GM12891 (cell line): ENCODE measurements around the gene TRABD.

Experiments
- POLR2A ChIP-seq: IDR thresholded peaks from 2 replicates; pipeline ENCODE4 v1.6.1; 2011; ENCODE audit warnings: low read depth, low read length, control low read depth
- POLR2AphosphoS5 ChIP-seq: IDR thresholded peaks from 2 replicates; pipeline ENCODE4 v1.6.1; 2011; ENCODE audit warnings: low read depth, low read length, control low read depth
- TAF1 ChIP-seq: IDR thresholded peaks from 2 replicates; pipeline ENCODE4 v1.6.1; 2011; ENCODE audit warnings: low read depth, low read length, control low read depth

- TF ChIP-seq POLR2A = no peak; the same call in 1 of the 2 replicates
- no peak for TF ChIP-seq TAF1
- peak; percentile 52 for TF ChIP-seq POLR2AphosphoS5
Observed at GRCh38 chr22:50247748-50248147, 62.0 kb downstream of the TRABD start.
